SH-SY5Y (cell line): ENCODE measurements around the gene SLC7A4.

Experiments
- GATA2 ChIP-seq: IDR thresholded peaks from 2 replicates; pipeline ENCODE4 v1.6.1; 2011; ENCODE audit warnings: mild to moderate bottlenecking, low read depth, low read length
- GATA3 ChIP-seq: IDR thresholded peaks from 2 replicates; pipeline ENCODE4 v1.6.1; 2011; ENCODE audit warnings: low read depth, mild to moderate bottlenecking, low read length, moderate library complexity

SLC7A4 gene

GRCh38 chr22:21069375-21069774 lies 37.0 kb upstream of the SLC7A4 start:
- TF ChIP-seq GATA3: no peak
- no peak for TF ChIP-seq GATA2

GRCh38 chr22:21068681-21069276 lies 36.4 kb upstream of the SLC7A4 start:
- TF ChIP-seq GATA2 (no peak), GATA3 (no peak)

GRCh38 chr22:21067901-21068680 lies 35.7 kb upstream of the SLC7A4 start:
- TF ChIP-seq GATA2 (no peak), GATA3 (no peak)

GRCh38 chr22:21067075-21067900 lies 34.9 kb upstream of the SLC7A4 start:
- TF ChIP-seq GATA3 (no peak), GATA2 (no peak)

GRCh38 chr22:21064917-21065864 lies 32.8 kb upstream of the SLC7A4 start:
- TF ChIP-seq GATA3 (no peak), GATA2 (no peak)

GRCh38 chr22:21055880-21056319 lies 23.5 kb upstream of the SLC7A4 start:
- TF ChIP-seq GATA2: no peak

GRCh38 chr22:21055564-21055834 lies 23.1 kb upstream of the SLC7A4 start:
- TF ChIP-seq GATA2 (no peak), GATA3 (no peak)

- TF ChIP-seq GATA2: no peak
- TF ChIP-seq GATA3: no peak
Observed at GRCh38 chr22:21054714-21055563, 22.6 kb upstream of the SLC7A4 start.

GRCh38 chr22:21054046-21054713 lies 21.8 kb upstream of the SLC7A4 start:
- TF ChIP-seq GATA3: no peak
- TF ChIP-seq GATA2: no peak

- no peak for TF ChIP-seq GATA3
- TF ChIP-seq GATA2: no peak
Observed at GRCh38 chr22:21052715-21053459, 20.5 kb upstream of the SLC7A4 start.

GRCh38 chr22:21051831-21052400 lies 19.6 kb upstream of the SLC7A4 start:
- TF ChIP-seq GATA3 (no peak), GATA2 (no peak)
